Type B pancreatic cell (in vitro differentiated cells): ENCODE measurements around the gene TMIGD1. TPM values are rescaled to one million over a fixed set of nuclear protein-coding genes. Genes with fewer than 3 reads are reported as not detected.
A peak's percentile ranks its signal among the peaks of the same experiment; 100 is the strongest.

ENCODE experiments used
- DNase-seq: peaks from one replicate; pipeline ENCODE4 v3.0.0; 2021; ENCODE audit warnings: mixed read lengths; ENCODE audit not compliant: unreplicated experiment; ENCODE audit errors: extremely low spot score
- H3K27ac Mint-ChIP-seq: 2 replicates; pipeline ENCODE4 v1.8.0; 2021; ENCODE audit warnings: mild to moderate bottlenecking, mixed read lengths
- H3K27me3 Mint-ChIP-seq: 2 replicates; pipeline ENCODE4 v1.8.0; 2021; ENCODE audit warnings: mixed read lengths
- H3K36me3 Mint-ChIP-seq: 2 replicates; pipeline ENCODE4 v1.8.0; 2021; ENCODE audit warnings: mixed read lengths
- H3K4me1 Mint-ChIP-seq: one replicate; pipeline ENCODE4 v1.8.0; 2021; ENCODE audit warnings: mixed read lengths; ENCODE audit not compliant: unreplicated experiment
- H3K4me3 Mint-ChIP-seq: 2 replicates; pipeline ENCODE4 v1.8.0; 2021; ENCODE audit warnings: mild to moderate bottlenecking, mixed read lengths
- H3K9me3 Mint-ChIP-seq: 2 replicates; pipeline ENCODE4 v1.8.0; 2021; ENCODE audit warnings: mixed read lengths
- total RNA-seq: library from RNA; stranded (reverse); gene quantifications from 2 replicates; pipeline ENCODE4 v1.2.1, GENCODE V29; 2021; ENCODE audit warnings: low replicate concordance
- TF ChIP-seq, protein P1 (sequence below): fragments of 200-600 bp; sonication (generic); conservative IDR thresholded peaks from 2 replicates; pipeline ENCODE4 v1.5.0; 2021; ENCODE audit warnings: antibody characterized with exemption, mild to moderate bottlenecking

TMIGD1 gene
- total RNA-seq, 1 donor from 2014 or later, result not detected

DNA sequence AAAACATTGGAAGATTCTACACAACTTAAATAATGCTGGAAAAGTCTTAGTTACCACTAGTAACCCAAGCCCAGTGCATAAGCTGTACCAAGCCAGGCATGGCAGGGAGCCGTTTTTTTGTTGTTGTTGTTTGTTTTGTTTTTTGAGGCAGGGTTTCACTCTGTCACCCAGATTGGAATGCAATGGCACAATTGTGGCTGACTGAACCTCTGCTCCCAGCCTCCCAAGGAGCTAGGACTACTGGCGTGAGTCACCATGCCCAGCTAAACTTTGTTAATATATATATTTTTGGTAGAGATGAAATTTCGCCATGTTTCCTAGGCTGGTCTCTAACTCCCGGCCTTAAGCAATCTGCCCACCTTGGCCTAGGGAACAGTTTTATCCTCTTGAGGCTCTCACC lies 564 bp upstream of the TMIGD1 start:
- H3K4me3 Mint-ChIP-seq, result no peak overlapping the region
- no peak for DNase-seq
- H3K36me3 Mint-ChIP-seq, result no peaks in the 10 kb centered on the region
- TF ChIP-seq, protein P1, sequence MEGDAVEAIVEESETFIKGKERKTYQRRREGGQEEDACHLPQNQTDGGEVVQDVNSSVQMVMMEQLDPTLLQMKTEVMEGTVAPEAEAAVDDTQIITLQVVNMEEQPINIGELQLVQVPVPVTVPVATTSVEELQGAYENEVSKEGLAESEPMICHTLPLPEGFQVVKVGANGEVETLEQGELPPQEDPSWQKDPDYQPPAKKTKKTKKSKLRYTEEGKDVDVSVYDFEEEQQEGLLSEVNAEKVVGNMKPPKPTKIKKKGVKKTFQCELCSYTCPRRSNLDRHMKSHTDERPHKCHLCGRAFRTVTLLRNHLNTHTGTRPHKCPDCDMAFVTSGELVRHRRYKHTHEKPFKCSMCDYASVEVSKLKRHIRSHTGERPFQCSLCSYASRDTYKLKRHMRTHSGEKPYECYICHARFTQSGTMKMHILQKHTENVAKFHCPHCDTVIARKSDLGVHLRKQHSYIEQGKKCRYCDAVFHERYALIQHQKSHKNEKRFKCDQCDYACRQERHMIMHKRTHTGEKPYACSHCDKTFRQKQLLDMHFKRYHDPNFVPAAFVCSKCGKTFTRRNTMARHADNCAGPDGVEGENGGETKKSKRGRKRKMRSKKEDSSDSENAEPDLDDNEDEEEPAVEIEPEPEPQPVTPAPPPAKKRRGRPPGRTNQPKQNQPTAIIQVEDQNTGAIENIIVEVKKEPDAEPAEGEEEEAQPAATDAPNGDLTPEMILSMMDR, result no peak
- H3K27ac Mint-ChIP-seq, result no peak overlapping the region
- H3K4me1 Mint-ChIP-seq, result peaks cover 15% of the 10 kb centered on the region
- H3K27me3 Mint-ChIP-seq, result no peaks in the 10 kb centered on the region
- peaks cover 6% of the 10 kb centered on the region for H3K9me3 Mint-ChIP-seq

DNA sequence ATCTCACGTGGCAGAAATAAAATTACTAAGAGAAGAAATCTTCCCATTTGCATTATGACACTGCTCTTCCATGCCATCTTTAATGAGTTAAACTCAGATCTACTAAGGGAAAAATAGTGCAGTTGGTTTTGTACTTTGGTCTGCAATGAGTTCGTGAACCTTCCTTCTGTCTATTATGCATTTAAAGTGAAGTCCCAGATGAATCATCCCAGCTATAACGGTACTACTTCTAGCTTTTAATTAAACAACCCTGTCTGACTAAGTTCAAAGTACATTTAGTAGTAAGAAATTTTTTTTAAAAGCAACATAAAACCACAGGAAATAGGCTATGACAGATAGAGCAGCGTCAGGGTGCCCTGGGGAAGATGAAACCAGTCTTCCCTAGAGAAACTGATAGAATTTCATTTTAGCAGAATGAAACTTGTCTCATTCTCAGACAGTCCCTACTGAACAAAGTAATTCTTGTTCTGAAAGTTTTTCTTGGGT lies 1.8 kb downstream of the TMIGD1 start:
- Mint-ChIP-seq H3K9me3 (peaks cover 6% of the 10 kb centered on the region), H3K4me1 (peaks cover 15% of the 10 kb centered on the region), H3K27me3 (no peaks in the 10 kb centered on the region), H3K36me3 (no peaks in the 10 kb centered on the region), H3K27ac (no peak overlapping the region), H3K4me3 (peak overlapping the region; percentile 5)
- DNase-seq, result no peak
- TF ChIP-seq, protein P1, result no peak

DNA sequence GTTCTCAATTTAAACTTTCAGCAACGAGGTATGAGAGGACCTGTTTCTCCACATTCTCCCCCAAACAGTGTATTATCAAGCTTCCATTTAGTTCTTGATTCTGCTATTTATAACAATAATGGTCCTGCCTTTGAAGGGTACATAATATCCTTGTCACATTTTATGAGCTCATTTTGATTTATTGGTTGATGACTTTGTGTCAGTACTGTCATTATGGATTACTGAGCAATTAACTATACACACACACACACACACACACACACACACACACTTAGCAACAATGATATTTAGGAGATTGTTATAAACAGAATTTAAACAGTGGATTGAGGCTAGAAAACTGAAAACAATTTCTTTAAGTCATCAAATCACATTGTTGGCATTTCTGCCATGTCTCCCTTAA lies 7.0 kb downstream of the TMIGD1 start:
- DNase-seq, result no peak
- TF ChIP-seq, protein P1, result no peak
- no peak overlapping the region for H3K27ac Mint-ChIP-seq
- peaks cover 22% of the 10 kb centered on the region for H3K27me3 Mint-ChIP-seq
- H3K4me1 Mint-ChIP-seq, result peaks cover 12% of the 10 kb centered on the region
- no peak overlapping the region for H3K4me3 Mint-ChIP-seq
- no peaks in the 10 kb centered on the region for H3K9me3 Mint-ChIP-seq
- no peaks in the 10 kb centered on the region for H3K36me3 Mint-ChIP-seq

DNA sequence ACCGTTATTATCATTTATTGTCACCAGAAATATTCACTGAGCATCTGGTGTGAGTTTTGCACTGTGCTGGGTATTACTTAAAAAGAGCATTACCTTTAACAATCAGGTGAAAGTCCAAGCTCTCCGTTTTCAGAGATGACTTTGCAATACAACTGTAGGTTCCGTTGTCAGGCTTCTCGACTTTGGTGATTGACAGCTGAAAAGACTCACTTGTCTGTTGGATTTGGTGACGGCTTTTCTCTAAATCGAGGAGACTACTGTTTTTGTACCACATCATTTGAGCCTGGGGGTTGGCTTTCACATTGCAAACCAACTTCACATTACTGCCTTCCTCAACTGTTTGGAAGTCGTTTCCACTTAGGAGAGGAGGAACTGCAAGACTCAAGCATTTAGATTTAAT lies 9.1 kb downstream of the TMIGD1 start:
- Mint-ChIP-seq H3K27me3 (peaks cover 25% of the 10 kb centered on the region), H3K36me3 (no peaks in the 10 kb centered on the region), H3K4me1 (peaks cover 14% of the 10 kb centered on the region), H3K9me3 (no peaks in the 10 kb centered on the region), H3K27ac (no peak overlapping the region), H3K4me3 (no peak overlapping the region)
- TF ChIP-seq, protein P1, result no peak
- no peak for DNase-seq

DNA sequence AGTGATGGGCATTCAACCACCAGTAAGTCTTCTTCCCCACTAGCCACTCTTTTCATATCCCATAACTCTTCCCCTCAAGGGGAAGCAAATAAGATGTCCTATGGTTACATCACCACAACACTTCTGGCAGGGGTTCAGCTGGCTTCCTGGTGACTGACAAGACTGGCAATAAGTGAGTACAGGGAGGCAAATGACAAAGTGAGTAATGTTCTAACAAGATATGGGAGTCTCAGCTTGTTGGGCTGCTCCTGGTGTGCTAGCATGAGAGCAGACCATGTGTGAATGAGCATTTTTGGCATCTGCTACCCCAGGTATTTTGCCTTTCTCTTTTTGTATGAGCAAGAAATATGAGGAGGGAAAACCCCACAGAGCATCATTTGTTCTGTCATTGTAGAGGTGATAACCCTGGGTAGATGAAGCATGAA lies 9.9 kb downstream of the TMIGD1 start:
- Mint-ChIP-seq H3K27ac (peak overlapping the region; percentile 17), H3K27me3 (peaks cover 25% of the 10 kb centered on the region), H3K9me3 (no peaks in the 10 kb centered on the region), H3K4me1 (peaks cover 14% of the 10 kb centered on the region), H3K4me3 (no peak overlapping the region), H3K36me3 (no peaks in the 10 kb centered on the region)
- TF ChIP-seq, protein P1, result no peak
- DNase-seq, result no peak
